ENCODE data around the gene TOR4A. TPM values are rescaled to one million over a fixed set of nuclear protein-coding genes. Genes with fewer than 3 reads are reported as not detected.

Gene TOR4A
- total RNA-seq, 4 donors from 2014 or later = 3.3 to 9.0 (median 6.6) TPM

- no peak for TF ChIP-seq CTCF (IDR thresholded peaks at IDR 0.05; ENCODE audit: low read depth)
Observed at GRCh38 chr9:137330689-137331088, 53.2 kb downstream of the TOR4A start.

- no peak for TF ChIP-seq CTCF (IDR thresholded peaks at IDR 0.05; ENCODE audit: low read depth)
Observed at GRCh38 chr9:137331929-137332328, 54.4 kb downstream of the TOR4A start.

Other genes with a start within 250 kb of the TOR4A start
- gene ABCA2, start 249.5 kb upstream of the TOR4A start, total RNA-seq = 10 to 100 TPM; 13.5 to 58.6 (median 19.3) TPM
- gene FUT7, start 245.6 kb upstream of the TOR4A start, total RNA-seq = under 1 TPM in 2 of 4 donors, not detected in 2; 0.22 to 0.34 TPM
- 10 to 100 TPM; 17.5 to 61.6 (median 29.8) TPM for gene NPDC1, start 231.5 kb upstream of the TOR4A start, total RNA-seq
- gene ENTPD2, start 223.7 kb upstream of the TOR4A start, total RNA-seq = not detected
- under 1 TPM in 3 of 4 donors, not detected in 1; 0.19 to 0.66 (median 0.51) TPM for gene SAPCD2, start 207.2 kb upstream of the TOR4A start, total RNA-seq
- gene UAP1L1, start 200.2 kb upstream of the TOR4A start, total RNA-seq = 10 to 100 TPM in 3 of 4 donors, 1 to 10 TPM in 1; 6.7 to 14.8 (median 11.2) TPM
- 10 to 100 TPM; 19.1 to 61.9 (median 47.8) TPM for gene MAN1B1, start 190.7 kb upstream of the TOR4A start, total RNA-seq
- 100 to 1,000 TPM in 3 of 4 donors, 10 to 100 TPM in 1; 57.4 to 135 (median 117) TPM for gene DPP7, start 163.0 kb upstream of the TOR4A start, total RNA-seq
- gene GRIN1, start 138.6 kb upstream of the TOR4A start, total RNA-seq = not detected
- gene LRRC26, start 107.7 kb upstream of the TOR4A start, total RNA-seq = not detected
- not detected for gene TMEM210, start 105.7 kb upstream of the TOR4A start, total RNA-seq
- 10 to 100 TPM; 11.6 to 53.1 (median 22.6) TPM for gene ANAPC2, start 89.2 kb upstream of the TOR4A start, total RNA-seq
- 10 to 100 TPM; 26.7 to 69.3 (median 55.8) TPM for gene SSNA1, start 89.0 kb upstream of the TOR4A start, total RNA-seq
- 10 to 100 TPM in 1 of 4 donors, 1 to 10 TPM in 3; 1.8 to 10.5 (median 4.9) TPM for gene TPRN, start 77.0 kb upstream of the TOR4A start, total RNA-seq
- gene TMEM203, start 72.1 kb upstream of the TOR4A start, total RNA-seq = 10 to 100 TPM; 19.9 to 29.7 (median 22.7) TPM
- gene NDOR1, start 72.0 kb upstream of the TOR4A start, total RNA-seq = 1 to 10 TPM; 2.6 to 6.2 (median 3.7) TPM
- gene RNF208, start 55.5 kb upstream of the TOR4A start, total RNA-seq = 1 to 10 TPM in 2 of 4 donors, under 1 TPM in 1, not detected in 1; 0.88 to 2.4 (median 1.9) TPM
- gene CYSRT1, start 52.6 kb upstream of the TOR4A start, total RNA-seq = under 1 TPM in 1 of 4 donors, not detected in 3; 0.34 TPM
- not detected for gene RNF224, start 50.2 kb upstream of the TOR4A start, total RNA-seq
- not detected for gene SLC34A3, start 46.8 kb upstream of the TOR4A start, total RNA-seq
- 100 to 1,000 TPM in 2 of 4 donors, 10 to 100 TPM in 2; 92.0 to 213 (median 150) TPM for gene TUBB4B, start 36.4 kb upstream of the TOR4A start, total RNA-seq
- not detected for gene STPG3, start 26.4 kb upstream of the TOR4A start, total RNA-seq
- 10 to 100 TPM; 19.4 to 37.0 (median 30.8) TPM for gene NELFB, start 22.4 kb upstream of the TOR4A start, total RNA-seq
- gene NRARP, start 24.5 kb downstream of the TOR4A start, total RNA-seq = 10 to 100 TPM in 1 of 4 donors, 1 to 10 TPM in 2, under 1 TPM in 1; 0.51 to 11.5 (median 2.9) TPM
- 10 to 100 TPM in 2 of 4 donors, 1 to 10 TPM in 2; 7.5 to 44.6 (median 10.5) TPM for gene EXD3, start 145.4 kb downstream of the TOR4A start, total RNA-seq
- gene NOXA1, start 145.7 kb downstream of the TOR4A start, total RNA-seq = 1 to 10 TPM; 1.4 to 5.3 (median 2.4) TPM
- gene ENTPD8, start 163.6 kb downstream of the TOR4A start, total RNA-seq = not detected
- gene NSMF, start 181.6 kb downstream of the TOR4A start, total RNA-seq = 10 to 100 TPM; 17.7 to 37.5 (median 25.2) TPM